Stimulated activated CD4-positive, alpha-beta T cell treated with anti-CD3 and anti-CD28 coated beads, Interleukin-15, amount 100 ng/mL, for 1 hour (primary cell): Measurements from ENCODE around the gene IQCB1.
"Not testable (repeated sequence)": the region's sequence is repeated elsewhere in the genome, so short reads cannot be mapped to it uniquely, and the experiment has no call there.

Source experiments
- DNase-seq, 2 donors: peaks; one replicate each; pipeline ENCODE4 v3.0.0-alpha.2; 2020; ENCODE audit warnings: low read depth in 1 of 2, low spot score in 1 of 2

IQCB1 gene

GRCh38 chr3:121809249-121809648 is 25.6 kb downstream of the IQCB1 start:
- no peak for DNase-seq

GRCh38 chr3:121803771-121804320 is 31.0 kb downstream of the IQCB1 start:
- no peak for DNase-seq

- DNase-seq = no peak
These were observed 34.0 kb downstream of the IQCB1 start for GRCh38 chr3:121800906-121801305.

- DNase-seq = no peak
These were observed 37.9 kb downstream of the IQCB1 start for GRCh38 chr3:121796970-121797369.

GRCh38 chr3:121794264-121794983 is 40.4 kb downstream of the IQCB1 start:
- DNase-seq = no peak

GRCh38 chr3:121793078-121793477 is 41.8 kb downstream of the IQCB1 start:
- no peak for DNase-seq

GRCh38 chr3:121786485-121786884 is 48.4 kb downstream of the IQCB1 start:
- DNase-seq = no peak

GRCh38 chr3:121782784-121783183 is 52.1 kb downstream of the IQCB1 start:
- DNase-seq = not testable (repeated sequence)

GRCh38 chr3:121781611-121782010 is 53.2 kb downstream of the IQCB1 start:
- DNase-seq = no peak

GRCh38 chr3:121775095-121775494 is 59.8 kb downstream of the IQCB1 start:
- not testable (repeated sequence) for DNase-seq

GRCh38 chr3:121769246-121769645 is 65.6 kb downstream of the IQCB1 start:
- no peak for DNase-seq

- no peak for DNase-seq
These were observed 66.4 kb downstream of the IQCB1 start for GRCh38 chr3:121768452-121768851.

- no peak for DNase-seq
These were observed 75.2 kb downstream of the IQCB1 start for GRCh38 chr3:121759541-121760202.

GRCh38 chr3:121758727-121759450 is 76.0 kb downstream of the IQCB1 start:
- no peak for DNase-seq

GRCh38 chr3:121757812-121758545 is 76.9 kb downstream of the IQCB1 start:
- DNase-seq = no peak

- no peak for DNase-seq
These were observed 77.6 kb downstream of the IQCB1 start for GRCh38 chr3:121757087-121757811.

- no peak for DNase-seq
These were observed 82.1 kb downstream of the IQCB1 start for GRCh38 chr3:121752772-121753171.

- DNase-seq = no peak
These were observed 82.6 kb downstream of the IQCB1 start for GRCh38 chr3:121752261-121752660.

- no peak for DNase-seq
These were observed 84.8 kb downstream of the IQCB1 start for GRCh38 chr3:121750087-121750415.

GRCh38 chr3:121749276-121750086 is 85.4 kb downstream of the IQCB1 start, which contains the start of gene GOLGB1:
Gene GOLGB1, minus strand, starts transcription at chr3:121749741. Its CDS starts 18,770 bp downstream, at chr3:121730971.
- DNase-seq = peak; percentile 75 to 76
